SK-MEL-5 (cell line): ENCODE measurements around the gene TRPC4. TPM values are rescaled to one million over a fixed set of nuclear protein-coding genes. Genes with fewer than 3 reads are reported as not detected.

Experiments
- DNase-seq: peaks from one replicate; pipeline ENCODE4 v3.0.0-alpha.2; 2016; ENCODE audit warnings: low read depth, low spot score
- in situ Hi-C: cut with HindIII; loops from 2 replicates; pipeline ENCODE4 v1.10.0; 2016; ENCODE audit warnings: low sequenced_read_pairs, high pct_unique_total_duplicates, low pct_unique_long_range_greater_than_20kb
- polyA plus RNA-seq, 2 experiments: library from polyadenylated mRNA; depleted of rRNA; stranded (reverse); fragments of >200 nt; gene quantifications; 2 replicates each; pipeline ENCODE4 v1.2.3, GENCODE V29; 2015
- total RNA-seq: library from RNA; depleted of rRNA; stranded (reverse); fragments of >200 nt; shearing (Covaris generic); gene quantifications from 2 replicates; pipeline ENCODE4 v1.2.3, GENCODE V29; 2014; rRNA removed

Gene TRPC4
- total RNA-seq = not detected in 2 replicates
- not detected in 2 replicates for polyA plus RNA-seq (2015; cell fraction: cytosol; rRNA removed)
- not detected in 2 replicates for polyA plus RNA-seq (2015; cell fraction: nucleus; rRNA removed)

GRCh38 chr13:37869756-37870488, at the start of gene TRPC4:
Gene TRPC4, minus strand, starts transcription at chr13:37869772. Its CDS starts 86,439 bp downstream, at chr13:37783333.
- in situ Hi-C loops = no loop called here
- DNase-seq = peak; percentile 15

GRCh38 chr13:37918751-37919150, 49.2 kb upstream of the TRPC4 start:
- DNase-seq = no peak
- in situ Hi-C loops = no loop called here

- no peak for DNase-seq
- in situ Hi-C loops = no loop called here
Observed at GRCh38 chr13:37918116-37918714, 48.6 kb upstream of the TRPC4 start.

GRCh38 chr13:37914781-37915391, 45.3 kb upstream of the TRPC4 start:
- in situ Hi-C loops = no loop called here
- no peak for DNase-seq

DNA sequence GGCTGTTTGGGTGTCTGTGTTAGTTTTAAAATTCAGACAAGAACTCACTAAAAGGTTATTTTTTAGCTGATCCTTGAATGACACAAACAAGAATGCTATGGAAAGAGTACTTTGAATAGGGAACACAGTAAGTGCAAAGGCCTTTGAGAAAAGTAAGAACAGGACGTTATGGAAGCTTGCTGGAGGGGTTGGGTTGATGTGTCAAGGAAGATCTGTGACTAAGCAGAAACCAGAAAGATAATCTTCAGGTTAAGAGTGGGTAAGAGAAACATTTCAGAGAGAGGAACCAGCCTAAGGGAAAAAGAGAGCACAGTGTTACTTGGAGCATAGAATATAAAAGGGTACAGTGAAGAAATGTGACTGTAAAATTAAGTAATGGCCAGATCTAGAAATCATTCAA, 41.2 kb upstream of the TRPC4 start:
- in situ Hi-C loops = no loop called here
- DNase-seq = no peak

- in situ Hi-C loops = no loop called here
Observed at GRCh38 chr13:37906880-37907279, 37.3 kb upstream of the TRPC4 start.

DNA sequence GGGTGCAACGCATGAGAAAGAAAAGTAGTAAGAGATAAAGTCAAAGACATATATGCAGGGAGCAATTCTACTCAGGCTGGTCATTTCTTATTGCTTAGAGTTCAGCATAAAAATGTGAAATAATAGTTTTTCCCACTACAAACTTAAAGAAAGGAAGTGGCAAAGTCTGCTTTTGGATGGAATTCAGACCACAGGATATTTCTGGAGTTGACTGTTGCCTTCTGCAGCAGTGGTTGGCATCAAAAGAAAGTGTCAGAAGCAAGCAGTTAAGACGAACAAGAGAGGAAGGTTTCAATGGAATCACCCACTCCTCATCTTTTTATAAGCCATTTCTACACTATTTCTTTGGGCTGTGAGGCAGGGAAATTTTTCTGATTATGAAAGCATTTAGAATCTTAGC, 36.2 kb upstream of the TRPC4 start:
- in situ Hi-C loops = no loop called here
- DNase-seq = no peak

More at GRCh38 chr13:37906880-37907279, 37.3 kb upstream of the TRPC4 start:
- DNase-seq = no peak

DNA sequence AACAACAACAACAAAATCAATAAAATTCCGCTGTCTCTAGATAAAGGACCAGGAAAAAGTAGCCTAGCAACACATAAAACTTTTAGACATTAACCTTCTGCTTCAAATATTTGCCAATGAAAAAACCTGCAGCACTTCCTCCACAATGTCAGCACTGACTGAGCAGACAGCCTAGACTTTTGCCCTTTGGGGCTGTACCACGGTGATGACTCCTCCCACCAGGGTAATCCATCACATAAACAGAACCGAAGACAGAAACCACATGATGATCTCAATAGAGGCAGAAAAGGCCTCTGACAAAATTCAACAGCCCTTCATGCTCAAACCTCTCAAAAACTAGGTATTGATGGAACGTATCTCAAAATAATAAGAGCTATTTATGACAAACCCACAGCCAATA, 30.2 kb upstream of the TRPC4 start:
- in situ Hi-C loops = no loop called here
- DNase-seq = no peak

- in situ Hi-C loops = no loop called here
- no peak for DNase-seq
Observed at GRCh38 chr13:37893321-37893720, 23.7 kb upstream of the TRPC4 start.

- in situ Hi-C loops = no loop called here
- DNase-seq = no peak
Observed at GRCh38 chr13:37889820-37890219, 20.2 kb upstream of the TRPC4 start.

- in situ Hi-C loops = no loop called here
- DNase-seq = no peak
Observed at GRCh38 chr13:37889102-37889501, 19.5 kb upstream of the TRPC4 start.

GRCh38 chr13:37886879-37887278, 17.3 kb upstream of the TRPC4 start:
- no peak for DNase-seq
- in situ Hi-C loops = no loop called here

DNA sequence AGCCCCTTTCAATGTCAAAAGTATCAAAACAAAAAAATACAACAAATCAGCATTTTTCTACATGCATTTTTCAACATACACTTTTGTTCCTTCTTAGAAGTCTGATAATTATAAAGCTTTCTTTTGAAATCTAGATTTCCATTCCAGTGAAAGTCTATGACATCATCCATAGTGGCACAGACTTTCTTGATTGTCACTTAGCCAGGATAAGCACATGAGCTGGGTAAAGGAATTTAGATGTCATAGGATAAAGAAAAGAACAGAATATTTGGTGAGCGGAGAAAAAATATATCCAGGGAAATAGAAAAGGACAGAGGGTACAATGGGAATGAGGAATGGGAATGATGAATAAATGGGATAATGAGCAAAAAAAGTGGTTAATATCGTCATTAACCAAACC, 15.1 kb upstream of the TRPC4 start:
- in situ Hi-C loops = no loop called here
- DNase-seq = no peak

DNA sequence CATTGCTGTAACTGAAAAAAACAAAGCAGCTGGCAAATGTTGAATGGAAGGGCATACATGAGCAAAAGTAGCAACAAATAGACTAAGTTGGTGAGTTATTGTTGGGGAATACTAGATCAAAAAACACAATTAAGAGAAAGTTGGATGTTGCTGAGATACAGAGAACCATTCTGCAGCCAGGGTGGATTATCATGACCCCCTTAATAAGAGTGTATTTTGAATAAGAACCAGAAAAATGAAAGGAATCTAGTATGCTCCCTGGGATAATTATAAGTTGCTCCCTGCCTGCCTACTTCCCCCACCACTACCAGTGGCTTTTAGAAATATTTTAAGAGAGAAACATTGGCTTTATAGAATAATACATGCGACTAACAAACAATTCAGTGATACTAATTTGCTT, 14.5 kb upstream of the TRPC4 start:
- DNase-seq = no peak
- in situ Hi-C loops = no loop called here

DNA sequence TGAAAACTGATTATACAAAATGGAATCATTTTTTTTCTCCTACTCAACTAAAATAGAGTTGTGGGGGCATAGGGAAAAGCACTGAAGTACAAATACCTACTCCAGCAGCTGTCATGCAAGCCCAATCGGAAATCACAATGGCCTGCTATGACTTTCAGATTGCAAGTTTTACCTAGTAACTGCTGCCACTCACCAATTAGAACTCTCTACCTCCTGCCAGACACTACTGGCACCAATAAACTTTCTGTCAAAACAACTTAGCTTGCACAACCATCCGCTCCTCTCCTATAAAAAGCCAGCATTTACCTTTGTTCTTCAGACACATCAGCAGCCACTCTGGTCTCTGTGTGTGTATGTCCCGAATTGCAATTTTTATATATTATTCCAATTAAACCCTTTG, 9.3 kb upstream of the TRPC4 start:
- in situ Hi-C loops = no loop called here
- DNase-seq = peak; percentile 36

- in situ Hi-C loops = no loop called here
- no peak for DNase-seq
Observed at GRCh38 chr13:37878496-37878895, 8.9 kb upstream of the TRPC4 start.

- no peak for DNase-seq
- in situ Hi-C loops = no loop called here
Observed at GRCh38 chr13:37870895-37871550, 1.5 kb upstream of the TRPC4 start.

DNA sequence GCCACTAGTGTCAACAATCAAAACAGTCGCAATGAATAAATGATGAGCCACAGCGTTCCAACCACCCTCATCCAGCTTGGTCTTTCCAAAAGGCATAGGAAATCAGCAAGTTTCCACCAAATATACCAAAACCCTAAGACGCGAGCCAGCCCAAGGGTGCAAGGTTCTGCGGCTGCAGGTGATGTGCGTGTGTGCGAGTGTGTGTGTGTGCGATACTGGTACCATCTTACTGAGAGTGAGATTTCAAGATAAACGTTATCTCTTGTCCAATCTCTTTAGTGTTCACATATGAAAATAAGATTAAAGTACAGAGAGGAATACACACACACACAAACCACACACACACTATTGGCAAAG, 895 bp upstream of the TRPC4 start:
- in situ Hi-C loops = no loop called here
- DNase-seq = no peak

GRCh38 chr13:37869506-37869755, 141 bp downstream of the TRPC4 start:
- DNase-seq = no peak
- in situ Hi-C loops = no loop called here
